IPS DF 4.7 (cell line): Measurements from ENCODE around the gene TLR7.

Experiments
- DNase-seq: peaks from one replicate; pipeline ENCODE4 v3.0.0-alpha.2; 2013; ENCODE audit warnings: low spot score; ENCODE audit errors: extremely low read depth

Gene TLR7

GRCh38 chrX:12922599-12922919 lies 55.7 kb downstream of the TLR7 start:
- no peak for DNase-seq

- DNase-seq = no peak
Measured at GRCh38 chrX:12929701-12930100, 62.8 kb downstream of the TLR7 start.

GRCh38 chrX:12930150-12930549 lies 63.3 kb downstream of the TLR7 start:
- DNase-seq = no peak

- no peak for DNase-seq
Measured at GRCh38 chrX:12932244-12932643, 65.4 kb downstream of the TLR7 start.

GRCh38 chrX:12934850-12935249 lies 68.0 kb downstream of the TLR7 start:
- DNase-seq = no peak

- no peak for DNase-seq
Measured at GRCh38 chrX:12936947-12937346, 70.1 kb downstream of the TLR7 start.
